GM12891 (cell line): ENCODE data around the gene PALM2AKAP2.

Experiments used
- DNase-seq: peaks from one replicate; pipeline ENCODE4 v3.0.0; 2011; ENCODE audit warnings: low spot score; ENCODE audit not compliant: insufficient read length
- FAIRE-seq: peaks from 2 replicates; lab custom pipeline; 2011; peaks lifted over from hg19 to GRCh38; lab: Jason Lieb, UNC
- PAX5 ChIP-seq: IDR thresholded peaks from 2 replicates; pipeline ENCODE4 v1.6.1; 2011; ENCODE audit warnings: low read length, moderate library complexity, mild to moderate bottlenecking; ENCODE audit not compliant: insufficient read depth, severe bottlenecking
- POLR2A ChIP-seq: IDR thresholded peaks from 2 replicates; pipeline ENCODE4 v1.6.1; 2011; ENCODE audit warnings: low read depth, low read length, control low read depth
- POLR2AphosphoS5 ChIP-seq: IDR thresholded peaks from 2 replicates; pipeline ENCODE4 v1.6.1; 2011; ENCODE audit warnings: low read depth, low read length, control low read depth
- POU2F2 ChIP-seq: IDR thresholded peaks from 2 replicates; pipeline ENCODE4 v1.6.1; 2011; ENCODE audit warnings: low read depth, mild to moderate bottlenecking, control low read depth, low read length, moderate library complexity
- SPI1 ChIP-seq: IDR thresholded peaks from 2 replicates; pipeline ENCODE4 v1.6.1; 2011; ENCODE audit warnings: low read depth, low read length, control low read depth
- TAF1 ChIP-seq: IDR thresholded peaks from 2 replicates; pipeline ENCODE4 v1.6.1; 2011; ENCODE audit warnings: low read depth, low read length, control low read depth

PALM2AKAP2 gene

DNA sequence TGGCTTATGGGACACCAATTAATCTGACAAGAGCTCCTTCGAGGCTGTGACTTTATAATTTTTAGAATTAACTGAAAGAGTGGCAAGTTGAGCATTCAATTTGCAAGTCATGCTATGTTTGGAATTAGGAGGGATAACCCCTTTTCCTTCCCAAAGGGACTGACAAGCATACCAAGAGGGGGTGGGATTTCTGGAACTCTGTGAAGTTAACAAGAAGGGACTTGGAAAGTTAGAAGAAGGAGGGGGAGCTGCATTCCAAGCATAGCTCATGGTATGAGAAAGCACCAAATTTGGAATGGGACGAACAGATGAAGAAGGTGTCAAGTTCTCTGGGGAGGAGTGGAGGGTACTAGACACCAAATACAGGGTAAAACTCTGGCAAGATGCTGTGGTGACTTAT lies 8.9 kb upstream of the PALM2AKAP2 start:
- TF ChIP-seq SPI1 (no peak), PAX5 (no peak), TAF1 (no peak), POLR2AphosphoS5 (no peak), POLR2A (no peak), POU2F2 (no peak)
- DNase-seq: no peak
- no peak for FAIRE-seq

DNA sequence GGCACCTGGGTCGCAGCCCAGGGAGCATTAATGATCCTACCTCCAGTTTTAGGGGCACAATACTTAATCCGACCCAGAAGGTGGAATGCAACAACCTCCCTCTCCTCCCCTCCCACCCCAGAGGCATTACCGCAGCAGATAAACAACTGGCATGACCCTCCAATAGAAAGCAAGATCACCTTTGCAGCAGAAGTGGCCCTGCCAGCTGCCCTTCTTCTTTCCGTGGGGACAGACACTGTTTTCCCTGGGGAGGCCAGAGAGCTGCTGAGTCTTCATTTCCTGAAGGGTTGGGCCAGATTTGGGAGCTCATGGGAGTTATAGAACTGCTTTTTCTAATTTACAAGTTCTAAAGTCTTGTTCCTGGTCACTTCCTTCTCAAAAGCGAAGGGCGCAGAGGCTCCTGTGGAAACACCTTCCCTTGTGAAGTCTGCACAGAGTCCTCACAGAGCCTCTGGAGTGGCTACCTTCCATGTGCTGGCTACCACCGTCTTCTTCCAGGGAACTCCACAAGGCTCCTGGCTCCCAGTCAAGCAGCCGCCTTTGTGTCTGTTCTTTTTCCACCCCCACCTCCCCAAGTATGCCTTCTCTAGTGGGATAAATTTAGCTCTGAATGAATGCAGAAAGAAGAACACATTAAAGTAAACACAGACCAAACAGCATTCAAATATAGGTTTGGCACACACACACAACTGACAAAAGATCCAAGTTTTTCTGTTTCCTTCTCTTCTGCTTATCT lies 8.0 kb upstream of the PALM2AKAP2 start:
- FAIRE-seq (no peak), DNase-seq (no peak)
- TF ChIP-seq POLR2AphosphoS5 (no peak), POLR2A (no peak), POU2F2 (no peak), SPI1 (no peak), PAX5 (no peak), TAF1 (no peak)

DNA sequence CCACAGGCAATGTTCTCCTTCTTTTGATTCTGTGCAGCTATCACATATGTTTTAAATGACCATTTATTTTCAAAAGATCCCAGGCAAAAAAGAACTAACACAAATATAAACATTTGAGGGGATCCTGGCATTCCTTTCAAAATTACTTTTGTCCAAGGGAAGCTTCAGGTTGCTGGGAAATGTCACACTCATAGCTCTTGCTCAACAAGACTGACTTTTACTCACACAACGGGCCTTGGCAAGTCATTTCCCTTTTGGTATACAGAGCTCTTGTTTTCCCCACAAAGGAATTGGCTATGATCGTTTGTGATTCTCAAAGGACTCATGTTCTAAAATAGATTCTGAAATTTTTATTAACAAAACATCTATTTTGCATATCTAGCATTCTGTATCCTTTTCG lies 4.5 kb upstream of the PALM2AKAP2 start:
- FAIRE-seq (no peak), DNase-seq (no peak)
- TF ChIP-seq SPI1: no peak
- TF ChIP-seq TAF1: no peak
- TF ChIP-seq POLR2AphosphoS5: no peak
- no peak for TF ChIP-seq POLR2A
- no peak for TF ChIP-seq PAX5
- TF ChIP-seq POU2F2: no peak

DNA sequence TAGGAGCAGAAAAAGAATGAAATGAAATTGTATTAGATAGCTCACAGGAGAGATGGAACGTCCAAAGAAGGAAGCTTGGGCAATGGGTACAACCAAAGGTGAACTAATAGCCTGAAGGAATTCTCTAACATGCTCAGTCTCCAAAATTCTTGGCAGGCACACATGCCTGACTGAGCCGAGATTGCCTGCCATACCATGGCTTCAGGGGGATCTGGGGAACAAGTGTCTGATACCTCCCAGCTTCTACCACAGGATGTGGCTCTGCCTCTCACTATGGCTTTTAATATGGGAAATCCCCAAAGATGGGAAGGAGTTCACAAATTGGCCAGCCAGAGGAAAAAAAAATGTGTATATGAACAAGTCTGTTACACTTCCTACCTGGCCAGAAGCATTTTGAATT lies 3.6 kb upstream of the PALM2AKAP2 start:
- FAIRE-seq (no peak), DNase-seq (no peak)
- TF ChIP-seq TAF1: no peak
- no peak for TF ChIP-seq PAX5
- TF ChIP-seq SPI1: no peak
- TF ChIP-seq POU2F2: no peak
- no peak for TF ChIP-seq POLR2AphosphoS5
- no peak for TF ChIP-seq POLR2A

DNA sequence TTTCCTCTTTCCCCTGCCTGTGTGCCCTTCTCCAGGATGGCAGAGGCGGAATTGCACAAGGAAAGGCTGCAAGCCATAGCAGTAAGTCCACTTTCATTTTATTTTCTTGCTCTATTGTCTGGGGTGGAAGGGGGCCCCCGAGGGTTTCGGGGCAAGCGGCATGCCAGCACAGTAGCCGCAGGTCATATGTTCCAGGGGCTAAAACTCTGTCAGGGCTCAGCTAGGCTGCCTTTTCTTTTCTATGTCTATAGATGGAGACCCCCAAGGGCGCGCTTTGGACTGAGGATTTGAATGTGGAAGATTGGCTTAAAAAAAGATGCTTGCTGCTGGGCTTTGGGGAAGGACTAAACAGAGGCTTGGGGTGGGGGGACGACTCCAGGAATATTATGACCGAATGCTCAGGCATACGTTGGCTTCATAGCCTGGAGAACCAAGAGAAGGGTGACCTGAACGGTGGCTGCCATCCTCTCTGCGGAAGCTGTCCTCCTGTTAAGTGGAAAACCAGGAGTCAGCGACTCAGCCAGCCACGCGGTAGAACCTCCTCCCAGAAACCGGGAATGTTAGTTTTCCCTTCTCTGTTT lies 545 bp downstream of the PALM2AKAP2 start:
- TF ChIP-seq TAF1: no peak
- TF ChIP-seq POLR2A: no peak
- FAIRE-seq: no peak
- no peak for DNase-seq

DNA sequence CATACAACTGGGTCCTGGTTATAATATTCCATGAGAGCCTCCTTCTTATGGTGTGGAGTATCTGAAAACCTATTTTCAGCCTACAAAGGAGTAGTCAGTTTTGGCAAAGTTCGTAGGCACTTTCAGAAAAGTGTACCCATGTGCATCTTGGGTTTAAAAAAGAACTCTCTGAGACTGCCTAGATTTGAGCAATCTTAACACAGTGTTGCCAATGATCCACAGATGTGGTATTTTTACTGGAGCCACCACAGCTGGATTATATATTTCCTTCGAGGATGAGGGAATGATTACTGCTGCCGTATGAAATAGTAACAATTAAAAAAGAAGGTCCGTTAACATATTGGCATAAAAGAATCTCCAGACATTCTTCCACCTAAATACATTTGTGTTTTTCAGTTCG lies 1.1 kb downstream of the PALM2AKAP2 start:
- DNase-seq (no peak), FAIRE-seq (no peak)
- TF ChIP-seq POU2F2 (no peak), SPI1 (no peak), POLR2A (no peak), PAX5 (no peak), POLR2AphosphoS5 (no peak), TAF1 (no peak)

DNA sequence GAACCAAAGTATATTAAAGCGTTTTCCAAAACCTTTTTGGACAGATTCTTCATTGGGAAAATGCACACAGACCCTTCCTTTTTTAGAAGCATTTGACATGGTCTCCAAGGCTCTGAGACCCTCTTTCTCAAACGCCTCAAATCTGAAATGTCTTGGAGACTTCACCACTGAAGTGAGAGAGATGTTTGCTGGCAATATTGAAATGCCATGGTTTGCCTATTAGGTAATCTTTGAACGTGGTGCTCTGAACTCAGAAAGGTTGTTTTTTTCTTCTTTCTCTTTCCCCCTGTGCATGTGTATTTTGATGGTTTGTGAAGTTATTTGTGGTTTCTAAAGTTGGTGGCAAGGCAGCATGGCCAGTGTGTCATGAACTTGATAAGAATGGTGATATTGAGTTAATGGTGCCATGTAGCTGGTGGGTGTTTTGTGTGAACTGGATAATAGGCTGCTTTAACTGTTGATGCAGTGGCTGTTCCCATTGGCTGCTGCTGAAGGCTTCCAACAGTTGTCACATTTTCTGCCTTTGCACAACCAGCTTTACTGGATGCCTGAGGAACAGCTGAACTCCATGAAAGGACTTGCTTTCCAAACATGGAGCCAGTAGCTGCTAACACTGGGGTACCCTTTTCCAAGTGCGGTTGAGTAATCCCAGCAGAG lies 1.7 kb downstream of the PALM2AKAP2 start:
- DNase-seq (no peak), FAIRE-seq (no peak)
- no peak for TF ChIP-seq POU2F2
- TF ChIP-seq POLR2AphosphoS5: no peak
- TF ChIP-seq PAX5: no peak
- TF ChIP-seq SPI1: no peak
- TF ChIP-seq TAF1: no peak
- TF ChIP-seq POLR2A: no peak

DNA sequence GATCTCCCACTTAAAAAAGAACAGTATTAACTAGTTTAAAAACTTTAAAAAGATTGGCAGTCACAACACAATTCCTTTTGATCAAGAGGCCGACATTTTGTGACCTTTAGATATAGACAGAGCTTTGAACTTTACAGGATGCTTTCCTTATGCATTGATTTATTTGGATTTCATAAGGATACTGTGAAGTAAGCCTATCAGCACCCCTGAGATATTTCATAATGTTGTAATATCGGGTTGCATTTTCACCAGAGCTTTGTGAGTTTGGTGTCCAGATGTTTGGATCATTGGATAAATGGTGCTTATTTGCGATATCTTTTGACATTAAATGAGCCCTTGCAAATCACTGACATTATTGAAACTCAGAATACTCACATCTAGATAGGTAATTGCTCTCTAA lies 7.7 kb downstream of the PALM2AKAP2 start:
- FAIRE-seq (no peak), DNase-seq (no peak)
- TF ChIP-seq POLR2AphosphoS5: no peak
- no peak for TF ChIP-seq SPI1
- no peak for TF ChIP-seq TAF1
- no peak for TF ChIP-seq PAX5
- TF ChIP-seq POU2F2: no peak
- no peak for TF ChIP-seq POLR2A

DNA sequence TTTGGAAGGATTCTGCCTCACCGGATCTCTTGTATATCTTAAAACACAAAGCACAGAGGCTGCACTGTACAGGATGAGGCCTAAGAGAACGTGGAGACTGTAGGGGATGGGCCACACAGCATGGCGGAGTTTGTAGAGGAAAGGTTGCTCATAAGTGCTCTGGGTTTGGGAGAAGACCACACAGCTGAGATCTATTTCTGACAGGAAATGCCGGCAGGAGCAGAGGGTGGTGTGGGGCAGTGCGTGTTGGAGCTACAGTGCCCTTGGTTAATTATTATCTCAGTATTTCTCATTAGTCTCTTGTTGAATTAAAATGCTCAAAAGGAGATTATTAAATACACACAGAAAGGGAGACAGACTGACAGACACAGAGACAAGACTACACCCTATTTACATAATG lies 9.6 kb downstream of the PALM2AKAP2 start:
- no peak for DNase-seq
- no peak for FAIRE-seq
- TF ChIP-seq POLR2A (no peak), POLR2AphosphoS5 (no peak), POU2F2 (no peak), TAF1 (no peak), SPI1 (no peak), PAX5 (no peak)
